HepG2 (cell line): ENCODE data around the gene TERB2. TPM values are rescaled to one million over a fixed set of nuclear protein-coding genes. Genes with fewer than 3 reads are reported as not detected.

Experiments
- CEBPZ ChIP-seq: IDR thresholded peaks from 2 replicates; pipeline ENCODE4 v1.6.1; 2012; ENCODE audit warnings: low read length, improper control_type of control experiment
- DZIP1 ChIP-seq: sonication (generic); formaldehyde crosslinking; IDR thresholded peaks from 2 replicates; pipeline ENCODE4 v1.5.0; 2020; ENCODE audit warnings: mild to moderate bottlenecking, missing genetic modification reagents
- LBX2 ChIP-seq: sonication (generic); formaldehyde crosslinking; IDR thresholded peaks from 2 replicates; pipeline ENCODE4 v1.5.0; 2020; ENCODE audit warnings: missing genetic modification reagents, mild to moderate bottlenecking, borderline replicate concordance
- ZHX1 ChIP-seq: sonication (generic); formaldehyde crosslinking; IDR thresholded peaks from 2 replicates; pipeline ENCODE4 v1.8.1; 2022; ENCODE audit warnings: low read depth, mild to moderate bottlenecking, missing genetic modification reagents
- ZNF318 ChIP-seq: sonication (generic); formaldehyde crosslinking; IDR thresholded peaks from 2 replicates; pipeline ENCODE4 v1.4.0; 2020; ENCODE audit warnings: mild to moderate bottlenecking, missing genetic modification reagents
- polyA plus RNA-seq, 8 experiments: library from polyadenylated mRNA; depleted of rRNA in 3 of 8; stranded (reverse) in 7 of 8; unstranded in 1 of 8; fragments of >200 nt; fragmentation: Illumina TruSeq in 4 of 8; extraction: Trizol in 4 of 8; gene quantifications; 2 replicates each; pipeline versions ENCODE4 v1.2.1 to v1.2.3, GENCODE V29; 2011 to 2016; ENCODE audit warnings: low read depth in 4 of 8, missing spikeins in 1 of 8, mixed read lengths in 1 of 8; ENCODE audit not compliant: insufficient read depth in 1 of 8
- total RNA-seq, 5 experiments: library from RNA; depleted of rRNA; stranded (reverse); fragments of >200 nt; fragmentation: Illumina TruSeq; extraction: Trizol; gene quantifications; 2 replicates each; pipeline ENCODE4 v1.2.3, GENCODE V29; 2016; ENCODE audit warnings: low read depth in 1 of 5
- TF ChIP-seq, protein P1 (sequence below): sonication (generic); formaldehyde crosslinking; IDR thresholded peaks from 2 replicates; pipeline ENCODE4 v1.5.1; 2020; ENCODE audit warnings: mild to moderate bottlenecking, moderate library complexity, missing genetic modification reagents

TERB2 gene
- total and polyA plus RNA-seq, 2 of the 13 experiments (the other 11 are each of a cell fraction or from before 2014, with no cell fraction given), result not detected

GRCh38 chr15:45022871-45023658 lies 66.6 kb downstream of the TERB2 start, which contains the start of gene SORD (continued):
- no peak for TF ChIP-seq ZHX1
- TF ChIP-seq CEBPZ, result no peak
- TF ChIP-seq LBX2 (CRISPR knock-in tag), result no peak; the same call in 1 of the 2 replicates
- no peak for TF ChIP-seq ZNF318 (CRISPR knock-in tag)
- TF ChIP-seq, protein P1, sequence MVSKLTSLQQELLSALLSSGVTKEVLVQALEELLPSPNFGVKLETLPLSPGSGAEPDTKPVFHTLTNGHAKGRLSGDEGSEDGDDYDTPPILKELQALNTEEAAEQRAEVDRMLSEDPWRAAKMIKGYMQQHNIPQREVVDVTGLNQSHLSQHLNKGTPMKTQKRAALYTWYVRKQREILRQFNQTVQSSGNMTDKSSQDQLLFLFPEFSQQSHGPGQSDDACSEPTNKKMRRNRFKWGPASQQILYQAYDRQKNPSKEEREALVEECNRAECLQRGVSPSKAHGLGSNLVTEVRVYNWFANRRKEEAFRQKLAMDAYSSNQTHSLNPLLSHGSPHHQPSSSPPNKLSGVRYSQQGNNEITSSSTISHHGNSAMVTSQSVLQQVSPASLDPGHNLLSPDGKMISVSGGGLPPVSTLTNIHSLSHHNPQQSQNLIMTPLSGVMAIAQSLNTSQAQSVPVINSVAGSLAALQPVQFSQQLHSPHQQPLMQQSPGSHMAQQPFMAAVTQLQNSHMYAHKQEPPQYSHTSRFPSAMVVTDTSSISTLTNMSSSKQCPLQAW, result peak; percentile 89
- TF ChIP-seq DZIP1 (CRISPR knock-in tag), result 0 out of 2 replicates have a peak, but pooled peaks have one; percentile 44
